ENCODE results near the gene HES4. TPM values are rescaled to one million over a fixed set of nuclear protein-coding genes. Genes with fewer than 3 reads are reported as not detected.

HES4 gene
- total and polyA plus RNA-seq, 2 of the 13 experiments (the other 11 are each of a cell fraction or from before 2014, with no cell fraction given) = 8.8 to 10.6 TPM

DNA sequence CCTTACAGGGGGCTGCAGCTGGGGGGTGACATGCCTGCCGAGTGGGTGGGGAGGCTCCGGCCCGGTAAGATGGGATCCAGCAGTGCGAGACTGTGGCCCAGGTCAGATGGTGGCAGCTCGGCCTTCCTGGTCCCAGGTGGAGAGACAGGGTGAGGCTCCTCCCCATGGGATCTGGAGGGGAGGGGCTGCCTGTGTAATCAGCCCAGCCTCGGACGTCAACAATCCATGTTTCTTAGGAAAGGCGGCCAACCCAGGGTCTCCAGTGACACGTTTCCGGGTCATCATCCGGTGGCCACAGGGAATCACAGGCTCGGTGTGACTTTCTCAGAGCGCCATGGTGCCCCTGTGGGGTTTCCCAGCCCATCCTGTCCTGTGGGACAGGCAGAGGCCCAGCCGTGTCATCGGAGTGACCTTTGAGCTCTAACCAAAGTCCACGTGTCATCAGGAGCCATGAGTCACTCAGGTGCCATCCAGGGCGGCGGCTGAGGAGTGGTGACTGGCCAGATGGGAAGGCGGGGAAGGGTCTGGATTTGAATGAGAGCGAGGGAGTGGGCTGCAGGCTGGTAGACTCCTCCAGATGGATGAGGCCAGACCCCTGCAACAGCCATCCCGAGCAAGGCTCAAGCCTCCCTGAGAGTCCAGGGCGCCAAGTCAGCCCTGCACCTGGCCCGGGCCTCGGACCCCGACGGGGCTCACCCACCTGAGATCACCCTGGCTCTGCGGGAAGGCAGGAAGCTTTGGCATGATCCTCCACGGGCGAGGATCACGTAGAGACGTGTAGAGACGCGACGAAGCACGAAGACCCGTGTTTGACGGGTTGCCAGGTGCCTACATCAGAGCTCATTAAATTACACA is 6.6 kb upstream of the HES4 start (continued):
- TF ChIP-seq, protein P1, sequence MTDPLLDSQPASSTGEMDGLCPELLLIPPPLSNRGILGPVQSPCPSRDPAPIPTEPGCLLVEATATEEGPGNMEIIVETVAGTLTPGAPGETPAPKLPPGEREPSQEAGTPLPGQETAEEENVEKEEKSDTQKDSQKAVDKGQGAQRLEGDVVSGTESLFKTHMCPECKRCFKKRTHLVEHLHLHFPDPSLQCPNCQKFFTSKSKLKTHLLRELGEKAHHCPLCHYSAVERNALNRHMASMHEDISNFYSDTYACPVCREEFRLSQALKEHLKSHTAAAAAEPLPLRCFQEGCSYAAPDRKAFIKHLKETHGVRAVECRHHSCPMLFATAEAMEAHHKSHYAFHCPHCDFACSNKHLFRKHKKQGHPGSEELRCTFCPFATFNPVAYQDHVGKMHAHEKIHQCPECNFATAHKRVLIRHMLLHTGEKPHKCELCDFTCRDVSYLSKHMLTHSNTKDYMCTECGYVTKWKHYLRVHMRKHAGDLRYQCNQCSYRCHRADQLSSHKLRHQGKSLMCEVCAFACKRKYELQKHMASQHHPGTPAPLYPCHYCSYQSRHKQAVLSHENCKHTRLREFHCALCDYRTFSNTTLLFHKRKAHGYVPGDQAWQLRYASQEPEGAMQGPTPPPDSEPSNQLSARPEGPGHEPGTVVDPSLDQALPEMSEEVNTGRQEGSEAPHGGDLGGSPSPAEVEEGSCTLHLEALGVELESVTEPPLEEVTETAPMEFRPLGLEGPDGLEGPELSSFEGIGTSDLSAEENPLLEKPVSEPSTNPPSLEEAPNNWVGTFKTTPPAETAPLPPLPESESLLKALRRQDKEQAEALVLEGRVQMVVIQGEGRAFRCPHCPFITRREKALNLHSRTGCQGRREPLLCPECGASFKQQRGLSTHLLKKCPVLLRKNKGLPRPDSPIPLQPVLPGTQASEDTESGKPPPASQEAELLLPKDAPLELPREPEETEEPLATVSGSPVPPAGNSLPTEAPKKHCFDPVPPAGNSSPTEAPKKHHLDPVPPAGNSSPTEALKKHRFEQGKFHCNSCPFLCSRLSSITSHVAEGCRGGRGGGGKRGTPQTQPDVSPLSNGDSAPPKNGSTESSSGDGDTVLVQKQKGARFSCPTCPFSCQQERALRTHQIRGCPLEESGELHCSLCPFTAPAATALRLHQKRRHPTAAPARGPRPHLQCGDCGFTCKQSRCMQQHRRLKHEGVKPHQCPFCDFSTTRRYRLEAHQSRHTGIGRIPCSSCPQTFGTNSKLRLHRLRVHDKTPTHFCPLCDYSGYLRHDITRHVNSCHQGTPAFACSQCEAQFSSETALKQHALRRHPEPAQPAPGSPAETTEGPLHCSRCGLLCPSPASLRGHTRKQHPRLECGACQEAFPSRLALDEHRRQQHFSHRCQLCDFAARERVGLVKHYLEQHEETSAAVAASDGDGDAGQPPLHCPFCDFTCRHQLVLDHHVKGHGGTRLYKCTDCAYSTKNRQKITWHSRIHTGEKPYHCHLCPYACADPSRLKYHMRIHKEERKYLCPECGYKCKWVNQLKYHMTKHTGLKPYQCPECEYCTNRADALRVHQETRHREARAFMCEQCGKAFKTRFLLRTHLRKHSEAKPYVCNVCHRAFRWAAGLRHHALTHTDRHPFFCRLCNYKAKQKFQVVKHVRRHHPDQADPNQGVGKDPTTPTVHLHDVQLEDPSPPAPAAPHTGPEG (CRISPR knock-in tag; IDR thresholded peaks at IDR 0.05) = peak; percentile 75
- peak; percentile 9 for TF ChIP-seq U2AF1 (optimal IDR thresholded peaks at IDR 0.05; ENCODE audit: low read depth, low read length)
- TF ChIP-seq MZF1 (CRISPR knock-in tag; IDR thresholded peaks at IDR 0.05; ENCODE audit: borderline replicate concordance) = 0 out of 2 replicates have a peak, but pooled peaks have one; percentile 31
- TF ChIP-seq ZFP1 (CRISPR knock-in tag; IDR thresholded peaks at IDR 0.05) = no peak
- no peak for TF ChIP-seq RORA (CRISPR knock-in tag; IDR thresholded peaks at IDR 0.05)
- TF ChIP-seq ZNF232 (CRISPR knock-in tag; IDR thresholded peaks at IDR 0.05; ENCODE audit: borderline replicate concordance) = peak; percentile 93; the same call in 1 of the 2 replicates
- no peak for TF ChIP-seq ARNT (IDR thresholded peaks at IDR 0.05)
- TF ChIP-seq, protein P2, sequence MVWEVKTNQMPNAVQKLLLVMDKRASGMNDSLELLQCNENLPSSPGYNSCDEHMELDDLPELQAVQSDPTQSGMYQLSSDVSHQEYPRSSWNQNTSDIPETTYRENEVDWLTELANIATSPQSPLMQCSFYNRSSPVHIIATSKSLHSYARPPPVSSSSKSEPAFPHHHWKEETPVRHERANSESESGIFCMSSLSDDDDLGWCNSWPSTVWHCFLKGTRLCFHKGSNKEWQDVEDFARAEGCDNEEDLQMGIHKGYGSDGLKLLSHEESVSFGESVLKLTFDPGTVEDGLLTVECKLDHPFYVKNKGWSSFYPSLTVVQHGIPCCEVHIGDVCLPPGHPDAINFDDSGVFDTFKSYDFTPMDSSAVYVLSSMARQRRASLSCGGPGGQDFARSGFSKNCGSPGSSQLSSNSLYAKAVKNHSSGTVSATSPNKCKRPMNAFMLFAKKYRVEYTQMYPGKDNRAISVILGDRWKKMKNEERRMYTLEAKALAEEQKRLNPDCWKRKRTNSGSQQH (CRISPR knock-in tag; IDR thresholded peaks at IDR 0.05; ENCODE audit: low read depth) = peak; percentile 70; the same call in 1 of the 2 replicates
- TF ChIP-seq, protein P3, sequence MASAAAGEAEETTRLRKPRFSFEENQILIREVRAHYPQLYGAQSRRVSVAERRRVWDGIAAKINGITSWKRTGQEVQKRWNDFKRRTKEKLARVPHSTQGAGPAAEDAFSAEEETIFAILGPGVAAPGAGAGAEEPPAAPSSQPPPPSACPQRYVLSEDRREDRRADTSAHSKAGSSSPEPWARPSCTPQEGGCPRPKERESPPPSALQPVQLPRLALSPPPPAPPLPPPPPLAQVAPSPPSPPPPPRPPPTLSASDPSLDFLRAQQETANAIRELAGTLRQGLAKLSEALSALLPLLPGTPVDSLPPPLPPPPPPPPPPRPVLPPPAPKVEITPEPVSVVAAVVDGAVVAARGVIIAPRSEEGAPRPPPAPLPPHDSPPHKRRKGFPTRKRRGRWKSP (CRISPR knock-in tag; IDR thresholded peaks at IDR 0.05) = peak; percentile 83
- TF ChIP-seq, protein P4, sequence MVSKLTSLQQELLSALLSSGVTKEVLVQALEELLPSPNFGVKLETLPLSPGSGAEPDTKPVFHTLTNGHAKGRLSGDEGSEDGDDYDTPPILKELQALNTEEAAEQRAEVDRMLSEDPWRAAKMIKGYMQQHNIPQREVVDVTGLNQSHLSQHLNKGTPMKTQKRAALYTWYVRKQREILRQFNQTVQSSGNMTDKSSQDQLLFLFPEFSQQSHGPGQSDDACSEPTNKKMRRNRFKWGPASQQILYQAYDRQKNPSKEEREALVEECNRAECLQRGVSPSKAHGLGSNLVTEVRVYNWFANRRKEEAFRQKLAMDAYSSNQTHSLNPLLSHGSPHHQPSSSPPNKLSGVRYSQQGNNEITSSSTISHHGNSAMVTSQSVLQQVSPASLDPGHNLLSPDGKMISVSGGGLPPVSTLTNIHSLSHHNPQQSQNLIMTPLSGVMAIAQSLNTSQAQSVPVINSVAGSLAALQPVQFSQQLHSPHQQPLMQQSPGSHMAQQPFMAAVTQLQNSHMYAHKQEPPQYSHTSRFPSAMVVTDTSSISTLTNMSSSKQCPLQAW (CRISPR knock-in tag; IDR thresholded peaks at IDR 0.05) = peak; percentile 91
- peak; percentile 70; the same call in 1 of the 2 replicates for TF ChIP-seq CCDC6 (CRISPR knock-in tag; IDR thresholded peaks at IDR 0.05)
- TF ChIP-seq ARNT2 (CRISPR knock-in tag; IDR thresholded peaks at IDR 0.05; ENCODE audit: low read depth) = no peak
- TF ChIP-seq JDP2 (CRISPR knock-in tag; IDR thresholded peaks at IDR 0.05; ENCODE audit: borderline replicate concordance) = no peak

All from HepG2 (cell line).